GM10266 (cell line): Measurements from ENCODE around the gene SCIN.
"Not testable (repeated sequence)": the region's sequence is repeated elsewhere in the genome, so short reads cannot be mapped to it uniquely, and the experiment has no call there.

ENCODE experiments used
- DNase-seq: peaks from one replicate; pipeline ENCODE4 v3.0.0; 2012; ENCODE audit errors: extremely low spot score
- CTCF ChIP-seq: IDR thresholded peaks from 2 replicates; pipeline ENCODE4 v1.5.1; 2012; ENCODE audit warnings: mild to moderate bottlenecking, low read depth; ENCODE audit not compliant: control insufficient read depth, insufficient read depth; ENCODE audit errors: missing control alignments

SCIN gene

GRCh38 chr7:12690041-12690878 lies 119.7 kb downstream of the SCIN start:
- no peak for TF ChIP-seq CTCF
- no peak for DNase-seq

GRCh38 chr7:12691388-12691787 lies 120.9 kb downstream of the SCIN start:
- not testable (repeated sequence) for DNase-seq

GRCh38 chr7:12692035-12692434 lies 121.5 kb downstream of the SCIN start:
- no peak for DNase-seq
- TF ChIP-seq CTCF, result no peak

GRCh38 chr7:12692479-12693259 lies 122.1 kb downstream of the SCIN start:
- DNase-seq, result no peak
- no peak for TF ChIP-seq CTCF

- DNase-seq, result no peak
- no peak for TF ChIP-seq CTCF
Measured at GRCh38 chr7:12694817-12695216, 124.3 kb downstream of the SCIN start.

- TF ChIP-seq CTCF, result no peak
- no peak for DNase-seq
Measured at GRCh38 chr7:12695965-12696364, 125.4 kb downstream of the SCIN start.

- no peak for TF ChIP-seq CTCF
- DNase-seq, result no peak
Measured at GRCh38 chr7:12699299-12699698, 128.8 kb downstream of the SCIN start.
